GM21723 (cell line): ENCODE measurements around the gene PTPRT.

Experiments
- ATAC-seq: cut with Tn5 transposase; IDR thresholded peaks from one replicate; pipeline ENCODE4 v1.9.1; 2021; ENCODE audit warnings: mild to moderate bottlenecking, moderate library complexity; ENCODE audit not compliant: unreplicated experiment

PTPRT gene

GRCh38 chr20:42492290-42492689 lies 697.4 kb downstream of the PTPRT start:
- no peak for ATAC-seq

GRCh38 chr20:42485556-42485955 lies 704.1 kb downstream of the PTPRT start:
- no peak for ATAC-seq

GRCh38 chr20:42484790-42485375 lies 704.8 kb downstream of the PTPRT start:
- no peak for ATAC-seq

GRCh38 chr20:42484335-42484734 lies 705.4 kb downstream of the PTPRT start:
- ATAC-seq = no peak

- ATAC-seq = no peak
These were observed 705.9 kb downstream of the PTPRT start for GRCh38 chr20:42483730-42484303.

GRCh38 chr20:42482808-42483207 lies 706.9 kb downstream of the PTPRT start:
- no peak for ATAC-seq

- no peak for ATAC-seq
These were observed 713.9 kb downstream of the PTPRT start for GRCh38 chr20:42475773-42476172.

- no peak for ATAC-seq
These were observed 715.1 kb downstream of the PTPRT start for GRCh38 chr20:42474646-42475045.

GRCh38 chr20:42472198-42472597 lies 717.5 kb downstream of the PTPRT start:
- no peak for ATAC-seq

- ATAC-seq = no peak
These were observed 727.6 kb downstream of the PTPRT start for GRCh38 chr20:42461965-42462593.

GRCh38 chr20:42461291-42461690 lies 728.4 kb downstream of the PTPRT start:
- no peak for ATAC-seq

- ATAC-seq = no peak
These were observed 742.4 kb downstream of the PTPRT start for GRCh38 chr20:42447270-42447669.

GRCh38 chr20:42444799-42445198 lies 744.9 kb downstream of the PTPRT start:
- no peak for ATAC-seq

GRCh38 chr20:42443200-42443599 lies 746.5 kb downstream of the PTPRT start:
- no peak for ATAC-seq

- no peak for ATAC-seq
These were observed 747.0 kb downstream of the PTPRT start for GRCh38 chr20:42442716-42443115.

GRCh38 chr20:42441864-42442331 lies 747.8 kb downstream of the PTPRT start:
- no peak for ATAC-seq

- ATAC-seq = no peak
These were observed 748.4 kb downstream of the PTPRT start for GRCh38 chr20:42441196-42441863.

GRCh38 chr20:42435230-42435629 lies 754.5 kb downstream of the PTPRT start:
- peak; percentile 96 for ATAC-seq

- no peak for ATAC-seq
These were observed 757.0 kb downstream of the PTPRT start for GRCh38 chr20:42432496-42433334.

- no peak for ATAC-seq
These were observed 759.1 kb downstream of the PTPRT start for GRCh38 chr20:42430598-42430997.
